Endodermal cell (in vitro differentiated cells): ENCODE data around the gene TUBG1. TPM values are rescaled to one million over a fixed set of nuclear protein-coding genes. Genes with fewer than 3 reads are reported as not detected.

Source experiments
- DNase-seq: peaks from one replicate; pipeline ENCODE4 v3.0.0-alpha.2; 2017
- H3K27ac ChIP-seq: 2 replicates; pipeline ENCODE4 v1.5.1; 2013; ENCODE audit warnings: mild to moderate bottlenecking, low read depth, low read length, moderate library complexity
- H3K27me3 ChIP-seq: 2 replicates; pipeline ENCODE4 v1.6.1; 2013; ENCODE audit warnings: mild to moderate bottlenecking, low read length, moderate library complexity; ENCODE audit not compliant: insufficient read depth, control insufficient read depth, poor library complexity, severe bottlenecking
- H3K36me3 ChIP-seq: 2 replicates; pipeline ENCODE4 v1.7.0; 2013; ENCODE audit warnings: mild to moderate bottlenecking, low read length, moderate library complexity; ENCODE audit not compliant: control insufficient read depth, insufficient read depth
- H3K4me1 ChIP-seq: one replicate; pipeline ENCODE4 v1.7.0; 2013; ENCODE audit warnings: low read length; ENCODE audit not compliant: control insufficient read depth, insufficient read depth
- H3K4me3 ChIP-seq: 2 replicates; pipeline ENCODE4 v1.5.1; 2013; ENCODE audit warnings: mild to moderate bottlenecking, low read length, moderate library complexity
- H3K9ac ChIP-seq: 2 replicates; pipeline ENCODE4 v1.6.1; 2013; ENCODE audit warnings: mild to moderate bottlenecking, low read length, moderate library complexity; ENCODE audit not compliant: poor library complexity, severe bottlenecking; ENCODE audit errors: extremely low read depth
- H3K9me3 ChIP-seq: 2 replicates; pipeline ENCODE4 v1.6.1; 2013; ENCODE audit warnings: mild to moderate bottlenecking, low read length, moderate library complexity; ENCODE audit not compliant: control insufficient read depth
- H3K27ac Mint-ChIP-seq: 2 replicates; pipeline ENCODE4 v1.8.0; 2020; ENCODE audit warnings: mixed read lengths
- H3K27me3 Mint-ChIP-seq: 2 replicates; pipeline ENCODE4 v1.8.0; 2021; ENCODE audit warnings: mild to moderate bottlenecking, mixed read lengths; ENCODE audit not compliant: insufficient read depth
- H3K36me3 Mint-ChIP-seq: 2 replicates; pipeline ENCODE4 v1.8.0; 2020; ENCODE audit warnings: low read depth, mixed read lengths
- H3K4me1 Mint-ChIP-seq: 2 replicates; pipeline ENCODE4 v1.8.0; 2020; ENCODE audit warnings: mixed read lengths
- H3K4me3 Mint-ChIP-seq: 2 replicates; pipeline ENCODE4 v1.8.0; 2020; ENCODE audit warnings: mild to moderate bottlenecking, moderate library complexity, mixed read lengths
- H3K9me3 Mint-ChIP-seq: 2 replicates; pipeline ENCODE4 v1.8.0; 2020; ENCODE audit warnings: mild to moderate bottlenecking, mixed read lengths
- WGBS, 2 experiments: methylation state at CpG; one replicate each; pipeline versions ENCODE4 v1.1.5 to v1.1.7; 2013; ENCODE audit warnings: missing lambda C conversion rate in 2 of 2, mixed read lengths in 1 of 2; ENCODE audit not compliant: insufficient coverage in 1 of 2, insufficient read length in 1 of 2; 5-methylcytosine and 5-hydroxymethylcytosine counted together
- total RNA-seq, 2 donors: library from RNA; stranded (reverse); fragmentation: NEBNext Ultra II Directional in 1 of 2; extraction: Animal tissue kit (Norgen Biotek cat#: 25700) in 1 of 2; gene quantifications; 2 replicates in 1 of 2; 3 replicates in 1 of 2; pipeline ENCODE4 v1.2.1, GENCODE V29; 2021
- TF ChIP-seq, protein P1 (sequence below): fragments of 200-600 bp; sonication (generic); conservative IDR thresholded peaks from 2 replicates; pipeline ENCODE4 v1.5.0; 2021; ENCODE audit warnings: antibody characterized with exemption, mild to moderate bottlenecking

TUBG1 gene
- total RNA-seq, 2 donors from 2014 or later: 94.2 to 124 TPM

DNA sequence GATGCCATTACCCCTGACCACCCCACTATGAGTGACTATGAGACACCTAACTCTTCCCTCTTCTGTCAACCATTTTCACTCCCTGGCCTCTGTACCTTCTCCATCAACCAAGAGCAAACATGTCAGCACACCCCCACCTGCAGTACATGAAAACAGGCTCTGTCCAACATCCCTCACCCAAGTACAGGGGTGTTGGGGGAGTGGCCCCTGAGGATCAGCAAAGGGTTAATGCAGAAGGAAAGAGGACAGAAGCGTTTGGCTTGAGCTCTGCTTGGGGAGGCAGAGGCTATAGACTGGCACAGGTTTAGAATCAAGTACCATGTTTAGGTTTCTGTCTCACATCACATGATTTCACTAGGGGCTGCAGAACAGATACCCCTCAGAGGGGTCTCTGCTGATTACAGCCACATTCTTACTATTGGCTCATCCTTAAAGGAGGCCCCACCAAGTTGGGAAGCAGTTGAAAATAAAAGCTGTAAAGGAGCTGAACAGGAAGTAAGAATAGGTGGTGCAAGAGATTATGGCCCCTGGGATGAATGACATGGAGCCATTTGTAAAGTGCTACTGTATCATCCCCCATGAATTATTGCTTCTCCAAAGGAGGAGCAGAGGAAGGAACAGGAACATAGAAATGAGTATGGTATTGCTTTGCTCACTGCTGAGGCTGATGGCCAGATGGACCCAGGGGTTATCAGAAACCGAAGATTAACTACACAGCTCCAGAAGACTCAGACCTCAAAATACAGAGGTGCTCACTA is 29.5 kb upstream of the TUBG1 start:
- Mint-ChIP-seq H3K27me3 (no peaks in the 10 kb centered on the region), H3K4me3 (no peak overlapping the region), H3K9me3 (no peaks in the 10 kb centered on the region), H3K4me1 (peaks cover 14% of the 10 kb centered on the region), H3K36me3 (peaks cover 62% of the 10 kb centered on the region), H3K27ac (peak overlapping the region; percentile 62)
- Histone ChIP-seq H3K4me3 (no peak overlapping the region), H3K4me1 (no peaks in the 10 kb centered on the region), H3K27me3 (no peaks in the 10 kb centered on the region), H3K36me3 (peaks cover 61% of the 10 kb centered on the region), H3K9me3 (no peaks in the 10 kb centered on the region), H3K9ac (no peak overlapping the region), H3K27ac (no peak overlapping the region)
- 91 to 100% methylated on average over 1 to 2 of the region's 2 CpGs for WGBS, 2 experiments
- TF ChIP-seq, protein P1, sequence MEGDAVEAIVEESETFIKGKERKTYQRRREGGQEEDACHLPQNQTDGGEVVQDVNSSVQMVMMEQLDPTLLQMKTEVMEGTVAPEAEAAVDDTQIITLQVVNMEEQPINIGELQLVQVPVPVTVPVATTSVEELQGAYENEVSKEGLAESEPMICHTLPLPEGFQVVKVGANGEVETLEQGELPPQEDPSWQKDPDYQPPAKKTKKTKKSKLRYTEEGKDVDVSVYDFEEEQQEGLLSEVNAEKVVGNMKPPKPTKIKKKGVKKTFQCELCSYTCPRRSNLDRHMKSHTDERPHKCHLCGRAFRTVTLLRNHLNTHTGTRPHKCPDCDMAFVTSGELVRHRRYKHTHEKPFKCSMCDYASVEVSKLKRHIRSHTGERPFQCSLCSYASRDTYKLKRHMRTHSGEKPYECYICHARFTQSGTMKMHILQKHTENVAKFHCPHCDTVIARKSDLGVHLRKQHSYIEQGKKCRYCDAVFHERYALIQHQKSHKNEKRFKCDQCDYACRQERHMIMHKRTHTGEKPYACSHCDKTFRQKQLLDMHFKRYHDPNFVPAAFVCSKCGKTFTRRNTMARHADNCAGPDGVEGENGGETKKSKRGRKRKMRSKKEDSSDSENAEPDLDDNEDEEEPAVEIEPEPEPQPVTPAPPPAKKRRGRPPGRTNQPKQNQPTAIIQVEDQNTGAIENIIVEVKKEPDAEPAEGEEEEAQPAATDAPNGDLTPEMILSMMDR: no peak
- DNase-seq: no peak

DNA sequence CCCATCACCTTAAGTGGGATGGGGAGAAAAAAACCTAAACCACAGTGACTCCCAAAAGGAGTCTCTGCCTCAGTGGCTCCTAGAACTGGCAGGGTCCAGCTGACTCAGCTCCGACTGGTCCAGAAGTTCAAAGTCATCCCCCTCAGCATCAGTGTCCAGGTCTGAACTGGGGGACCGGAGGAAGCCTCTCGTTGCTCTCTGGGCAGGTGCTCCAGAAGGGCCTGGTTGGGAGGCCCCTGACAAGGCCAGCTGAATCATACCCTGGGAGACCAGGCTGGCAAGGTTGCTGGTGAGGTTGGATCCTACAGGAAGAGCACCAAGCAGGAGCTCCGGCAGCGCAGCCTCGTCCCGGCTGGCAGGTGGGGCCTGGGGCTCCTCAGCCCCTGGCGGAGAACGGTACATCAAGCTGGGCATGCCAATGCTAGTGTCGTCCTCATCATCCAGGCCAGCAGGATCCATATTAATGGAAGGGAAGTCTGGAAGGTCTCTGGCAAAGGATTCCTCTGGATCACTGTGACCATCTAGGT is 27.7 kb upstream of the TUBG1 start:
- Histone ChIP-seq H3K36me3 (peaks cover 66% of the 10 kb centered on the region), H3K4me3 (no peak overlapping the region), H3K9ac (no peak overlapping the region), H3K4me1 (no peaks in the 10 kb centered on the region), H3K27ac (no peak overlapping the region), H3K27me3 (no peaks in the 10 kb centered on the region), H3K9me3 (no peaks in the 10 kb centered on the region)
- TF ChIP-seq, protein P1: no peak
- Mint-ChIP-seq H3K36me3 (peaks cover 54% of the 10 kb centered on the region), H3K4me3 (no peak overlapping the region), H3K27me3 (no peaks in the 10 kb centered on the region), H3K27ac (no peak overlapping the region), H3K9me3 (no peaks in the 10 kb centered on the region), H3K4me1 (peaks cover 5% of the 10 kb centered on the region)
- no peak for DNase-seq
- WGBS, 2 experiments: 96 to 98% methylated on average over 10 of the region's 10 CpGs

DNA sequence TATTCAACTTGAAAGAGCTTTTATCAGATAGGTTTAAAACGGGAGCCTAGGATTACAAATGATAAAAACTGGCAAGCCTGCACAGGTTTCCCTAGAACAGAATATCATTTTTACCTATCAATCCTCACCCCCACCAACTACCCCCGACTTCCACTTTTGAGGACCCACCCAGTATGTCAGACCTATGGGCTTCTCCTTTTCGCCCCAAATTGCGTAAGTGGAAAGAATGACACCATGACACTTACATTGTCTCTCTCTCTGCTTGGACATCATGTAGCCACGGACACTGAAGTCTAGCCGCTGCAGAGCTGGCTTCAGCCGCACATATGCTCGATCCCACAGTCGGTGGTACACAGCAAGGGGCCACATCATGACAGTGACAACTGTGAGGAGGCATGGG is 24.6 kb upstream of the TUBG1 start:
- no peak overlapping the region for H3K27ac Mint-ChIP-seq
- Histone ChIP-seq H3K9me3 (no peaks in the 10 kb centered on the region), H3K9ac (no peak overlapping the region), H3K4me3 (no peak overlapping the region), H3K4me1 (no peaks in the 10 kb centered on the region), H3K27ac (no peak overlapping the region), H3K36me3 (peaks cover 81% of the 10 kb centered on the region), H3K27me3 (no peaks in the 10 kb centered on the region)
- no peak for DNase-seq
- TF ChIP-seq, protein P1: no peak
- no peak overlapping the region for H3K4me3 Mint-ChIP-seq
- 90% methylated on average over 6 to 8 of the region's 9 CpGs for WGBS, 2 experiments
- H3K4me1 Mint-ChIP-seq: no peaks in the 10 kb centered on the region
- H3K36me3 Mint-ChIP-seq: peaks cover 68% of the 10 kb centered on the region
- no peaks in the 10 kb centered on the region for H3K27me3 Mint-ChIP-seq
- no peaks in the 10 kb centered on the region for H3K9me3 Mint-ChIP-seq
